ENCODE results near the gene KCNG4. TPM values are rescaled to one million over a fixed set of nuclear protein-coding genes. Genes with fewer than 3 reads are reported as not detected.

The KCNG4 gene
- total RNA-seq, 2 experiments from 2014 or later: not detected

DNA sequence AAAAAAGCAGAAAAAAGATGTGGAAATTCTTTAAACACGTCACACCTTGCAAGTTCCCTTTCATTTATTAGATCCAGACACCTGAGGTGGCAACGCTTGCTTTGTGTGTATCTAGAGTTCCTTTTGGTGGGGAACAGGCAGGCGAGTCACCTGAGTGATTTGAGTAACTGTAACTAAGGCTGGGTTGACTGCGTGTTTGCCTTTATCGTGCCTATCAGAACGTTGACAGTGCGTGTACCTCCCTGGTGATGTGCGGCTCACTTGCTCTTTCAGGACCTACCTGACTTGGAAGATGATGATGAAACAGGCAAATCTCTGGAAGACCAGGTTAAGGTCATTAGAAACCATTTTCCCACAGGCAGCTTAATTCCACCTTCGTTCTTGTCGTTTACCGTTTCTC is 65.4 kb downstream of the KCNG4 start:
- intact Hi-C loops (cut with micrococcal nuclease): loop anchor here (10.0 kb wide), 1 partner anchor 220 kb away; the partner anchor contains the start of gene OSGIN1
- ChIA-PET CTCF (interaction anchor here (0.8 to 9.8 kb wide), 23 partner anchors 8 to 116 kb away, joined by 3 to 172 read pairs (median 6); partner anchors contain the start of genes ADAD2, DNAAF1, HSDL1 and MBTPS1), POLR2A (no interaction called here)
- Mint-ChIP-seq H3K9me3 (no peaks in the 10 kb centered on the region), H3K4me1 (ENCODE audit: low read depth) (peaks cover 16% of the 10 kb centered on the region), H3K36me3 (ENCODE audit: low read depth) (no peaks in the 10 kb centered on the region), H3K27ac (no peak overlapping the region), H3K27me3 (no peaks in the 10 kb centered on the region), H3K4me3 (no peak overlapping the region)
- DNase-seq (no peak), ATAC-seq (no peak)
- TF ChIP-seq, protein P1, sequence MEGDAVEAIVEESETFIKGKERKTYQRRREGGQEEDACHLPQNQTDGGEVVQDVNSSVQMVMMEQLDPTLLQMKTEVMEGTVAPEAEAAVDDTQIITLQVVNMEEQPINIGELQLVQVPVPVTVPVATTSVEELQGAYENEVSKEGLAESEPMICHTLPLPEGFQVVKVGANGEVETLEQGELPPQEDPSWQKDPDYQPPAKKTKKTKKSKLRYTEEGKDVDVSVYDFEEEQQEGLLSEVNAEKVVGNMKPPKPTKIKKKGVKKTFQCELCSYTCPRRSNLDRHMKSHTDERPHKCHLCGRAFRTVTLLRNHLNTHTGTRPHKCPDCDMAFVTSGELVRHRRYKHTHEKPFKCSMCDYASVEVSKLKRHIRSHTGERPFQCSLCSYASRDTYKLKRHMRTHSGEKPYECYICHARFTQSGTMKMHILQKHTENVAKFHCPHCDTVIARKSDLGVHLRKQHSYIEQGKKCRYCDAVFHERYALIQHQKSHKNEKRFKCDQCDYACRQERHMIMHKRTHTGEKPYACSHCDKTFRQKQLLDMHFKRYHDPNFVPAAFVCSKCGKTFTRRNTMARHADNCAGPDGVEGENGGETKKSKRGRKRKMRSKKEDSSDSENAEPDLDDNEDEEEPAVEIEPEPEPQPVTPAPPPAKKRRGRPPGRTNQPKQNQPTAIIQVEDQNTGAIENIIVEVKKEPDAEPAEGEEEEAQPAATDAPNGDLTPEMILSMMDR (IDR thresholded peaks at IDR 0.05): no peak

DNA sequence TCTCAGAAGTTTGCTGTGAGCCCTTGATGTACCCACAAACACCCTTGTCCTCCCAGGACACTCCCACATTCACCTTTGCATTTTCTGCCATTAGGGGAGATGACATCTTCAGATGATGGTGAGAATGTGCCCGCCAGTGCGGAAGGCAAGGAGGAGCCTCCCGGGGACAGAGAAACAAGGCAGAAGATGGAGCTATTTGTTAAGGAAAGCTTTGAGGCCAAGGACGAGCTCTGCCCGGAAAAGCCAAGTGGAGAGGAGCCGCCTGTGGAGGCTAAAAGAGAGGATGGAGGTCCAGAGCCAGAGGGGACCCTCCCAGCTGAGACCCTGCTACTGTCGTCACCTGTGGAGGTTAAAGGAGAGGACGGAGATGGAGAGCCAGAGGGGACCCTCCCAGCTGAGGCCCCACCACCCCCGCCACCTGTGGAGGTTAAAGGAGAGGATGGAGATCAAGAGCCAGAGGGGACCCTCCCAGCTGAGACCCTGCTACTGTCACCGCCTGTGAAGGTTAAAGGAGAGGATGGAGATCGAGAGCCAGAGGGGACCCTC is 70.0 kb downstream of the KCNG4 start:
- Mint-ChIP-seq H3K4me1 (ENCODE audit: low read depth) (no peaks in the 10 kb centered on the region), H3K27ac (no peak overlapping the region), H3K27me3 (peaks cover 7% of the 10 kb centered on the region), H3K4me3 (no peak overlapping the region), H3K9me3 (no peaks in the 10 kb centered on the region), H3K36me3 (ENCODE audit: low read depth) (no peaks in the 10 kb centered on the region)
- TF ChIP-seq, protein P1 (IDR thresholded peaks at IDR 0.05): no peak
- no peak for DNase-seq
- ChIA-PET POLR2A (no interaction called here), CTCF (interaction anchor here (0.9 to 1.4 kb wide), 4 partner anchors 17 to 106 kb away, joined by 3 to 7 read pairs (median 4); partner anchors contain the start of gene TAF1C)
- no peak for ATAC-seq
- intact Hi-C loops (cut with micrococcal nuclease): loop anchor here (10.0 kb wide), 1 partner anchor 215 kb away; the partner anchor contains the start of gene OSGIN1

Other genes with a start within 250 kb of the KCNG4 start
- gene SLC38A8, start 197.2 kb downstream of the KCNG4 start, total RNA-seq: not detected
- gene MBTPS1, start 123.1 kb downstream of the KCNG4 start, total RNA-seq: 10 to 100 TPM; 31.5 to 31.7 TPM
- 10 to 100 TPM; 11.1 to 11.8 TPM for gene HSDL1, start 94.8 kb downstream of the KCNG4 start, total RNA-seq
- gene DNAAF1, start 94.7 kb downstream of the KCNG4 start, total RNA-seq: not detected
- 10 to 100 TPM; 59.3 to 62.6 TPM for gene TAF1C, start 53.0 kb downstream of the KCNG4 start, total RNA-seq
- gene ADAD2, start 48.9 kb downstream of the KCNG4 start, total RNA-seq: under 1 TPM; 0.16 to 0.63 TPM
- not detected for gene WFDC1, start 54.9 kb upstream of the KCNG4 start, total RNA-seq
- not detected for gene ATP2C2, start 128.5 kb upstream of the KCNG4 start, total RNA-seq